AG10803 (cell line): ENCODE data around the gene NEURL1.

Experiments used
- DNase-seq: peaks from one replicate; pipeline ENCODE4 v3.0.0; 2010; ENCODE audit warnings: low read depth
- H3K4me3 ChIP-seq: 2 replicates; pipeline ENCODE4 v1.5.1; 2011; ENCODE audit warnings: mild to moderate bottlenecking, low read length, control low read depth
- CTCF ChIP-seq: conservative IDR thresholded peaks from 2 replicates; pipeline ENCODE4 v1.5.1; 2011; ENCODE audit warnings: mild to moderate bottlenecking, low read length, control low read depth, inconsistent platforms

NEURL1 gene

GRCh38 chr10:103465411-103466179, 27.9 kb upstream of the NEURL1 start:
- no peak for TF ChIP-seq CTCF
- no peak for DNase-seq
- H3K4me3 ChIP-seq: no peak overlapping the region

- H3K4me3 ChIP-seq: no peak overlapping the region
- peak; percentile 28 for DNase-seq
- TF ChIP-seq CTCF: no peak
Measured at GRCh38 chr10:103466734-103467133, 26.8 kb upstream of the NEURL1 start.

- no peak for TF ChIP-seq CTCF
- no peak overlapping the region for H3K4me3 ChIP-seq
Measured at GRCh38 chr10:103467406-103467805, 26.1 kb upstream of the NEURL1 start.

GRCh38 chr10:103469201-103469600, 24.3 kb upstream of the NEURL1 start:
- no peak for DNase-seq
- H3K4me3 ChIP-seq: no peak overlapping the region
- no peak for TF ChIP-seq CTCF

More at GRCh38 chr10:103467406-103467805, 26.1 kb upstream of the NEURL1 start:
- no peak for DNase-seq

GRCh38 chr10:103470761-103471653, 22.5 kb upstream of the NEURL1 start:
- no peak for TF ChIP-seq CTCF
- DNase-seq: no peak
- H3K4me3 ChIP-seq: no peak overlapping the region

GRCh38 chr10:103472005-103472404, 21.5 kb upstream of the NEURL1 start:
- no peak overlapping the region for H3K4me3 ChIP-seq
- DNase-seq: no peak
- TF ChIP-seq CTCF: no peak

GRCh38 chr10:103473261-103473671, 20.2 kb upstream of the NEURL1 start:
- no peak for TF ChIP-seq CTCF
- no peak for DNase-seq

More at GRCh38 chr10:103473261-103473671, 20.2 kb upstream of the NEURL1 start:
- H3K4me3 ChIP-seq: no peak overlapping the region
